GM18519 (cell line): Measurements from ENCODE around the gene NT5DC3.
"Not testable (repeated sequence)": the region's sequence is repeated elsewhere in the genome, so short reads cannot be mapped to it uniquely, and the experiment has no call there.

Experiments used
- ATAC-seq: cut with Tn5 transposase; IDR thresholded peaks from one replicate; pipeline ENCODE4 v1.9.1; 2021; ENCODE audit warnings: mild to moderate bottlenecking, moderate library complexity; ENCODE audit not compliant: unreplicated experiment, low FRiP score

The NT5DC3 gene

GRCh38 chr12:103812789-103813188, 28.2 kb downstream of the NT5DC3 start:
- ATAC-seq: no peak

- no peak for ATAC-seq
These were observed 29.2 kb downstream of the NT5DC3 start for GRCh38 chr12:103811791-103812190.

- no peak for ATAC-seq
These were observed 30.9 kb downstream of the NT5DC3 start for GRCh38 chr12:103810111-103810510.

GRCh38 chr12:103809639-103810038, 31.4 kb downstream of the NT5DC3 start:
- not testable (repeated sequence) for ATAC-seq

- ATAC-seq: no peak
These were observed 31.9 kb downstream of the NT5DC3 start for GRCh38 chr12:103809154-103809553.

GRCh38 chr12:103808239-103808880, 32.7 kb downstream of the NT5DC3 start:
- ATAC-seq: no peak

DNA sequence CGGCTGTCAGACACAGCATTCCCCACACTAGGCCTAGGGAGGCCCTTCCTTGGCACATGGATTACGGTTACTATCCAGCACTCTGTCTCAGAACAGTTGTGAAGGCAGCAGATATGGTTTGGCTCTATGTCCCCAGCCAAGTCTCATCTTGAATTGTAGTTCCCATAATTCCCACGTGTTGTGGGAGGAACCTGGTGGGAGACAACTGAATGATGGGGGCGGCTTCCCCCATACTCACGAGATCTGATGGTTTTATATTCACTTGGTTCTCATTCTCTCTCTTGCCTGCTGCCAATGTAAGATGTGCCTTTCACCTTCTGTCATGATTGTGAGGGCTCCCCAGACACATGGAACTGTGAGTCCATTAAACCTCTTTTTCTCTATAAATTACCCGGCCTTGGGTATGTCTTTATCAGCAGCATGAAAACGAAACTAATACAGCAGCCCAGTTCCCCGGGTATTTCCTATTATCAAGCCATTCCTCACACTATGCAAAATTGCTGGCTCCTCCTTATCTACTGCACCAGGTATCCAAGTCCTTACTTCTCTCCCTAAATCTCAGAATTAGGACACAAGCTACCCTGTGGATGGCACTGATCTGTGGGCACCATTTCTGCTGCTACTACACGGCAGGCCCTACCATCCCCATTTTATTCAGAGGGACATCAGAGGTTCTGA, 33.3 kb downstream of the NT5DC3 start:
- ATAC-seq: no peak

DNA sequence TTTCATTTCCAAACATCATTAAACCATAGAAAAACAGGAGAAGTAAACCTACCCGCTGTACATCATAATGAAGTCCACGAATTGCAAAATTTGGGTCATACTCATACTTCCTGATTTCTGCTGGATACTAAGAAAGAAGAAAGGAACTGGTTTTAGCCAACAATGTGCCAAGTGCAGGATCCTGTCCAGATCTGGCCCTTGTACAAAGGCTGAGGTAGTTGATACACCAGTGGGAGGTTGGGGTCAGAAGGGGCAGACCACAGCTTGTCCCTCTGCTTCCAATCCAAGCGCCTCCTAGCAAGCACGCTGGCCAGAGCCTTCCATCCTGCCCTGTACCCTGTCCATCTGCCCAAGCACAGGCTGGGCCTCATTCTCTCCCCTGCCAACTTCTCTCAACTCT, 34.2 kb downstream of the NT5DC3 start:
- no peak for ATAC-seq

GRCh38 chr12:103805655-103806360, 35.2 kb downstream of the NT5DC3 start:
- no peak for ATAC-seq

GRCh38 chr12:103803847-103804246, 37.2 kb downstream of the NT5DC3 start:
- ATAC-seq: no peak

DNA sequence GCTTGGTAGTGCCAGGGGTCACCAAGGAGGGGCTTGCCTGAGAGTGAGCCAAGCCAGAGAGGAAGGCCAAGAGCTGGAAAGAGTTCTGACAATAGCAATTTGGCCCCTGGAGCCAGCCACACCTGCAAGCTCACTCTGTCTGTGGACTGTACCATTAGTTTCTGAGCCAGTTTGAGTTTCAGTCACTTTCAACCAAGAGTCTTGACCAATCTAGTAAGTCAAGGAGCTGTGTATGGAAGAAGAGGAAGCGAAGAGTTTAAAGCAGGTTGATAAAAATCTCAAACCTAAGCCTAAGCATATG, 38.5 kb downstream of the NT5DC3 start:
- ATAC-seq: no peak

- no peak for ATAC-seq
These were observed 39.1 kb downstream of the NT5DC3 start for GRCh38 chr12:103801709-103802585.

DNA sequence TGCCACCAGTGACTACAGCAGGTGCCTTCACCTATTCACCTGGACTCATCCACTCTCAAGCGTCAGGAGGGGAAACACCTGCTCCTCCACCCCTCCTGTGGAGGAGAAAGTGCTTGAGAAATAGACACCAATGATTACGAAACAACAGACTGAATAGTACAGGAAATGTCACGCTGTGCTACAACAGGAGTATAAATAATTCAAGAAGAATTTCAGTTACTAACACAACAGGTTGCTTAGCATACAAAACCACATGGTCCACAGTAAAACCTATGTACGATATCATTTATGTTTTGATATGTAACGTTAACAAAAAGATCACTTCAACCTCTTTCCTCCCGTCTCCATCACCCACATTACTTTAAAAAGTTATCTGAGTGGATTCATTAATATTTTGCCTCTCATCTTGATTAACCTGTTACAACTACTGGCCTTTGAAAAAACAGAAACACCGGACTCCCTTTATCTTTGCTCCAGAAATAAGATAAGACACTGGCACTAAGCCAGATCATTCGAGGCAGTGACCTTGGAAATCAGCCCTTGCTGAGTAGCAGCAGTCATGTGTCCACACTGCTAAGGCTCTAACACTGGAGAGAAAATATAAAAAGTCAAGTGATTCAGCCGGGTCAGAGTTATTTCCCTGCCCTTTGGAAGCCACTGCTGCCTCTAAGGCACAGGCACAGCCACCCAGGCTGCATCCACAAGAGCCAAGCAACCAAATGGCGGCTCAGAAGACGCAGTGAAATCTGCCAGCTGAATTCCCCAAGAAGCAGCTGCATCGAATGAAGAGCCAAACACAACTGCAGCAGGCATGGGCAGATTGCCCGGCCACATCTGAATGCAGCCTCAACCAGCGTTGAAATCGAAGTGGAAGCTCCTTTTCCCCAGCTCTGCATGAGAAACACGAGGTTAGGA, 40.9 kb downstream of the NT5DC3 start:
- no peak for ATAC-seq

DNA sequence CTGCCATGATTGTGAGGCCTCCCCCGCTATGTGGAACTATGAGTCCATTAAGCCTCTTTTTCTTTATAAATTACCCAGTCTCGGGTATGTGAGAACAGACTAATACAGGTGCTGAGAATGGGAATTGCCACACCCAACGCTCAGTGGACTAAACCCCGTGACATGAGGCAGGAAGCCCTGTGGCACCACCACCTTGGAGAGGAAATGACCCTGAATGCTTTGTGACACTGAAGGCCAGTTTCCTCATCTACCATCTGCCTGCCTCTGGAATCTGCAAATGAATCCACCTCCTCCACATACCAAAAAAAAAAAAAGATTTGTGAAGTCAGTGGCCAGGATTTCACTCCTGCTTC, 41.6 kb downstream of the NT5DC3 start:
- no peak for ATAC-seq

GRCh38 chr12:103798586-103798985, 42.4 kb downstream of the NT5DC3 start:
- ATAC-seq: no peak

DNA sequence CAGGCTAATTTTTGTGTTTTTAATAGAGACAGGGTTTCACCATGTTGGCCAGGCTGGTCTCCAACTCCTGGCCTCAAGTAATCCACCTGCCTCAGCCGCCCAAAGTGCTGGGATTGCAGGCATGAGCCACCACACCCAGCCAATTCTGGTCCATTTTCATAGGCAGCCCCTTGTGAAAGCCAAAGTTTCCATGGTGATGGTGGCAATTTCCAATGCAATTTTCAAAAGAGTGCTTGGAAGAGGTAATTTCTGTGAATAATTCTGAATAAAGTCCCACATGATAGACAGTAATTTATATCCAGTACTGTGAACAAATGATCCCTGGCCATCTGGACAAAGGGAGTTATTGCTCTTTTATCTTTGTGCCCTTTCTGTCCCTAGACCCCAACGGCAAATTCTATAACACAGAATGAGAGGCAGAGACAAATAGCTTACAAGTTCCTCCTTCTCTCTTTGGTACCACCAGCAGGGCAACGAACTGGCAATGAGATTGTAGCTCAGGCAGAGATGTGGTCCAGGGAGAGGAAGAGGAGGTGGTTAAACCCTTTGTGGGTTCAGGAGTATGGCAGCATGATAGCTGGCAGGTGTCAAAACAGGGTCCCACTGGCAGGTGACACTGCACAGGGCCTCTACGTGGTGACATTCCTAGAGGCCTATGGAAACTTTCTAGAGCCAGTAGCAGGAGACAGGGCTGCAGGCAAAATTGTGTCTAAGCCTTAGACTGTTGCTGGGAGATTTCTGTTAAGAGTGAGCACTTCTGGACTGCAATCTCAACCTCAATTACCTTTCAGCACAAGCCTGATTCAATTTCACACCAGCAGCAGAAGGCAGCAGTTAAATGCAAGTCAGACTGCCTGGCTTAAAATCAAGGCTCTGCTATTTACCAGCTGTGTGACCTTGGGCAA, 46.5 kb downstream of the NT5DC3 start:
- ATAC-seq: no peak

DNA sequence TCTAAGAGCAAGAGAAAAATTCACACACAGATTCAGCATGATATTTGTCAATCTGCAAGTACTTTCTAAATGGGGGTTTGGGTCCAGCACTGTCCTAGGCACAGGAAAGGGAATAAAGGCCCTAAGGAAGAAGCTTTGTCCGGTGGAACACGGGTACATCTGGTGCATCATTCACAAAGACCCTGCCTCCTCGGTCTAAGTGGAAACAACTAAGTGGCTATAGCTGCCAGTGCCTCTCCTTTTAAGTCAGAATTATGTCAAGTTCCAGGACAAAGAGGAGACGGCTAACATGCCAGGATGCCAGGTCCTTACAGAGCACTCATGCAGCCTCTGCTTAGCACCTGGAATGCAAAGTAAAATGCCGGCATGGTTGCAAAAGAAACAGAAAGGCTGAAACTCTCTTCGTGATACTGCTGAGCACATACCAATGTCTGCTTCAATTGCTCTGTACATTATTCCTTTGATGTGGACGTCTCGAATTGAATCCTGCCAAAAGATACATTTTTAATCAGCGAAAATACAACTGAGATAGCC, 47.5 kb downstream of the NT5DC3 start:
- no peak for ATAC-seq

- ATAC-seq: no peak
These were observed 48.0 kb downstream of the NT5DC3 start for GRCh38 chr12:103793046-103793445.
